SK-N-SH treated with all-trans-retinoic acid at 6 μM for 48 hours (cell line): ENCODE measurements around the gene MARCHF5.

Experiments used
- CREB5 ChIP-seq: fragments of 250-450 bp; sonication (Bioruptor Pico); IDR thresholded peaks from 2 replicates; pipeline ENCODE4 v1.5.1; 2020; ENCODE audit warnings: low read depth, mild to moderate bottlenecking, moderate library complexity
- GLIS3 ChIP-seq: fragments of 250-450 bp; sonication (Bioruptor Pico); IDR thresholded peaks from 2 replicates; pipeline ENCODE4 v1.5.0; 2020; ENCODE audit warnings: mild to moderate bottlenecking, moderate library complexity
- ZFP30 ChIP-seq: fragments of 450-650 bp; formaldehyde crosslinking; IDR thresholded peaks from 2 replicates; pipeline ENCODE4 v1.5.0; 2022; ENCODE audit warnings: mild to moderate bottlenecking, moderate library complexity

GRCh38 chr10:92291921-92292845 is 1.2 kb downstream of the MARCHF5 start:
- no peak for TF ChIP-seq GLIS3 (CRISPR knock-in tag)
- no peak for TF ChIP-seq CREB5
- TF ChIP-seq ZFP30 (CRISPR knock-in tag): no peak
